NCI-H774 (cell line): Measurements from ENCODE around the gene TNXB.

ENCODE experiments used
- DNase-seq: peaks from one replicate; lab custom pipeline; 2025; lab: John Stamatoyannopoulos, UW

The TNXB gene, protein sequence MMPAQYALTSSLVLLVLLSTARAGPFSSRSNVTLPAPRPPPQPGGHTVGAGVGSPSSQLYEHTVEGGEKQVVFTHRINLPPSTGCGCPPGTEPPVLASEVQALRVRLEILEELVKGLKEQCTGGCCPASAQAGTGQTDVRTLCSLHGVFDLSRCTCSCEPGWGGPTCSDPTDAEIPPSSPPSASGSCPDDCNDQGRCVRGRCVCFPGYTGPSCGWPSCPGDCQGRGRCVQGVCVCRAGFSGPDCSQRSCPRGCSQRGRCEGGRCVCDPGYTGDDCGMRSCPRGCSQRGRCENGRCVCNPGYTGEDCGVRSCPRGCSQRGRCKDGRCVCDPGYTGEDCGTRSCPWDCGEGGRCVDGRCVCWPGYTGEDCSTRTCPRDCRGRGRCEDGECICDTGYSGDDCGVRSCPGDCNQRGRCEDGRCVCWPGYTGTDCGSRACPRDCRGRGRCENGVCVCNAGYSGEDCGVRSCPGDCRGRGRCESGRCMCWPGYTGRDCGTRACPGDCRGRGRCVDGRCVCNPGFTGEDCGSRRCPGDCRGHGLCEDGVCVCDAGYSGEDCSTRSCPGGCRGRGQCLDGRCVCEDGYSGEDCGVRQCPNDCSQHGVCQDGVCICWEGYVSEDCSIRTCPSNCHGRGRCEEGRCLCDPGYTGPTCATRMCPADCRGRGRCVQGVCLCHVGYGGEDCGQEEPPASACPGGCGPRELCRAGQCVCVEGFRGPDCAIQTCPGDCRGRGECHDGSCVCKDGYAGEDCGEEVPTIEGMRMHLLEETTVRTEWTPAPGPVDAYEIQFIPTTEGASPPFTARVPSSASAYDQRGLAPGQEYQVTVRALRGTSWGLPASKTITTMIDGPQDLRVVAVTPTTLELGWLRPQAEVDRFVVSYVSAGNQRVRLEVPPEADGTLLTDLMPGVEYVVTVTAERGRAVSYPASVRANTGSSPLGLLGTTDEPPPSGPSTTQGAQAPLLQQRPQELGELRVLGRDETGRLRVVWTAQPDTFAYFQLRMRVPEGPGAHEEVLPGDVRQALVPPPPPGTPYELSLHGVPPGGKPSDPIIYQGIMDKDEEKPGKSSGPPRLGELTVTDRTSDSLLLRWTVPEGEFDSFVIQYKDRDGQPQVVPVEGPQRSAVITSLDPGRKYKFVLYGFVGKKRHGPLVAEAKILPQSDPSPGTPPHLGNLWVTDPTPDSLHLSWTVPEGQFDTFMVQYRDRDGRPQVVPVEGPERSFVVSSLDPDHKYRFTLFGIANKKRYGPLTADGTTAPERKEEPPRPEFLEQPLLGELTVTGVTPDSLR (N-terminal part only)

DNA sequence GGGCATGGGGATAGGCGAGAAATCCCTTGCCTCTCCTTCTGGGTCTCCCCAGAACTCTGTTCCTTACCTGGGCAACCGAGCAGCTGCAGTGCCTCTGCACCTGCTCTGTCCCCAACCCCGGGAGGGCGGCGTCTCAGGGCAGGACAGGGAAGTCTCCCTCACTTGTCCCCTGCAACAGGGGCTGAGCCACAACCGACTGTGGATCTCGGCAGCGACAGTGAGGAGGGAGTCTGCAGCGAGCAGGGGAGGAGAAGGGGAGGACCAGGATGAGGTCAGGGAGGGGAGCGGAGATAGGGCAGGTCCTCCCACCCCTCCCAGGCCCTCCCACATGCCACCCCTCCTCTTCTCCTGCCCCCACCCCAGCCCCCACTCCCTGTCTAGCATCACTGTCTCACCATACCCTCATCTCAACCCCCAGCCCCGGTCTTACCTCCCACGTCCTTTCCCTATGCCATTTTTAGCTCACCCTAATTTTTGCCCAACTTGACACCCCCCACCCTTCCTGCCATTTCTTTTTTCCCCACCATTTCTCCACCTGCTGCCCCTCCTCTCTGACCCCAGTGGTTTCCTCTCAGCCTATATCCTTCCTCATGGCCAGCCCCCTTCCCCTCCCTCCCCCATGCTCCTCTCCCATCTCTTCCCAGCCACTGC, at the start of gene TNXB:
Gene TNXB (minus strand): TSS at position 225 of the 651 bp plus-strand sequence. CDS start 11,140 bp downstream, outside the sequence.
- no peak for DNase-seq

GRCh38 chr6:32158052-32158451, 48.9 kb upstream of the TNXB start:
- DNase-seq = no peak

- DNase-seq = no peak
Measured at GRCh38 chr6:32156891-32157290, 47.8 kb upstream of the TNXB start.

- peak; percentile 51 for DNase-seq
Measured at GRCh38 chr6:32154514-32155161, 45.5 kb upstream of the TNXB start.

DNA sequence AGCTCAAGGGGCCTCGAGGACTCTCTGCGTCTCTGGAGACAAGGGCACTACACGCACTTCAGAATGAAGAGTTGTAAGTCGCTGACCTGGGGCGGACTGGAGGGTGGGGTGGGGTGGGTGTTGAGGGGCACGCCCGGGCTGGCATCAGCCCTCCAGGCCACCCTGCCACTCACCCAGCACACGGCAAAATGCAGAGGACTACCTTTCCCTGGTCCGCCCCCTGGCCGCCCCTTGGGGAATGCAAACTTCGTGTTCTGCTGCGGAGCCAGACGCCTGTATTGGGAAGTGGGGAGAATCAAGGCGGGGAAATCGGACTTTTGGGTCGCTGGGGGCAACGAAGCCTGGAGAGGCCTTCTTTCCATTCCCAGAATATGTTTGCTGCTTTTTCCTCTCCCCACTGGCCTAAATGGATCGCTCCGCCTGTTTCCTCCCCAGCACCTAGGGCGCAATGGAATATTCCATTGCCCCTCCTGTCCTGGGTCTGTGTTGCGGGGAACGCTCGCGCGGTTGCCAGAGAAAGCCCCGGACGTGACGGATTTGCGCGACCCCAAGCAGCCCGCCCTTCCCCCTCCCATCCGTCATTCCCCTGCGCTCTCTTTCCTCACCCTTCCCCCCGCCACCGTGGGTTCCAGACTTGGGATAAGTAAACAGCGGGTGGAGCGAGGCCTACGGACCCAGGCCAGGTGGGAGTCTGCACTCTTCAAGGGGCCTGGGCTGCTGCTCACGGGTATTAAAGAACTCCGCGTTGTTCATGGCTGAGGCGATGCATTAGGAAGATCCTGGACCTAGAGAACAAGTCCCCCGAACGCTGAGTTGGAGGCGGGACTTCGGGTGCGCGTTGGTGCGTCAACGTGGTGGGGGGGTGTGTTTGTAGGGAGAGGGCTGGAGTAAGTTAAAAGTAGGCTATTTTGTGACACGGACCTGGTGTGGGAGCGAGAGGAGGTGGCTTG, 44.7 kb upstream of the TNXB start, which contains the start of gene PPT2:
Gene PPT2 (plus strand): TSS at position 578 of the 950 bp plus-strand sequence. CDS start 454 bp downstream, outside the sequence.
- DNase-seq = peak; percentile 84

- no peak for DNase-seq
Measured at GRCh38 chr6:32152769-32153563, 43.8 kb upstream of the TNXB start.

GRCh38 chr6:32151863-32152768, 43.0 kb upstream of the TNXB start, which contains the start of gene PRRT1:
PRRT1 (minus strand) TSS chr6:32151939; CDS start chr6:32151827, 112 bp downstream.
- no peak for DNase-seq

GRCh38 chr6:32151181-32151862, 42.2 kb upstream of the TNXB start:
- DNase-seq = no peak

- no peak for DNase-seq
Measured at GRCh38 chr6:32149932-32150870, 41.1 kb upstream of the TNXB start.

DNA sequence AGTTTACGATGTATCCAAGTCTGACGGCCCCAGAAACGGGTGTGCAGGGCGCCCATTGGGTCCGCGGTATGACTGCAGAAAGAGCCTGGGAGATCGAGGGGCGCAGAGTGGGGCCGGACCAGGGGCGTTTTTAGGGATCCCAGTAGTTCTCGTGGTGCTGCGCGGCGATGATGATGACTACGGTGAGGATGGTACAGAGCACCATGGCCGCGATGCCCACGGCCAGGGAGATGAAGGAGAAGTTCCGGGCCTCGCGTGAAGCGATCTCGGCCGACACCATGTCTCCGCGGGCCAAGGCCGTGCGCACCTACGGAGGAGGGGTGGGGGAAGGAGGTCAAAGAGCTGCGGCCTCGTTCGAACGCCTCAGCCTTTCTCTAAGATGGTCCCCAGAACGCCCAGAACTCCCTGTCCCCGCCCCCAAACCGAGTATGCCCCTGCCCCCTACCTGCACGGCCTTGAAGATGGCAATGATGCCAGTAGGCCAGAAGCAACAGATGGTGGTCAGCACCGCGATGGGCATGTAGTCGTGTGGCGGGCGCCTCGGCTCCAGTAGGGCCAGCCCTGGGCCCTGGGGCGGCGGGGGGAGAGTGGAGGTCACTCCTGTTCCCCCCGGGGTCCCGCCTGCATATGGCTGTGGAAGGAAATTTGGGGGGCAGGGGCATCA, 40.1 kb upstream of the TNXB start:
- no peak for DNase-seq

DNA sequence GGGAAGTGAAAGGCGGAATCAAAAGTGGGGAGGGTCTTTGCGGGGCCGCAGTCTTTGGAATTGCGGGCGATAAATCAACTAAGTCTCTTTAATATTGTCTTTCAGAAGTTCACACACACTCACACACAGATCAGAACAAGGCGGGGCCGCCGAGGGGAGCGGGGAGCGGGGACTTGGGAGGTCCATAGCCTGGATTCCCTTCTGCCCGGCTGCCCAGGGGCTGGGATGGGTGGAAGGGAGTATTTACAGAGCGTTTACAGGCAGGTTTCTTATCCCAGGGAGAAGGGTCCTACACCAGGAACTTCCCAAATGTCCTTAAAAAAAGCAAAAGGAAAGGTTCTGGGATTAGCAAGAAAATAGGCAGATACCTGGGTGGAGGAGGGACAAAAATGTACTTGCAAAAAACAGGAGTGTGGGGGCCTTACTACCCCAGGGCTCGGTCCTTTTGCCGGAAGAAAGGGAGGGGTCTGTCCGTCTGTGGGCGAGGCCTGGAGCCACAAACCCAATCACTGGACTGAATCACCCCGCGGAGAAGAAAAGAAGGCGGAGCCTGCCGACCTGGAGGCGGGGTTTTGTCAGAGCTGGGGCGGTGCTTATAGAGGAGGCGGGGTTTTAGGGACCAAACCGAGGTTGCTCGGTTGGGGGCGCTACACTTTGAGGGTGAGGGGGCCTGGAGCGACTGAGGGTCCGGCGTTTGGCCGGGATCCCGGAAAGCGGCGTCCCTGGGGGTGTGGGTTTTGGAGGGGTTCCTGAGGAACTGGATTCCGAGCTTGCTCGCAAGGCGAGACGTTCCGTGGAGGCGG, 39.4 kb upstream of the TNXB start:
- DNase-seq = no peak

DNA sequence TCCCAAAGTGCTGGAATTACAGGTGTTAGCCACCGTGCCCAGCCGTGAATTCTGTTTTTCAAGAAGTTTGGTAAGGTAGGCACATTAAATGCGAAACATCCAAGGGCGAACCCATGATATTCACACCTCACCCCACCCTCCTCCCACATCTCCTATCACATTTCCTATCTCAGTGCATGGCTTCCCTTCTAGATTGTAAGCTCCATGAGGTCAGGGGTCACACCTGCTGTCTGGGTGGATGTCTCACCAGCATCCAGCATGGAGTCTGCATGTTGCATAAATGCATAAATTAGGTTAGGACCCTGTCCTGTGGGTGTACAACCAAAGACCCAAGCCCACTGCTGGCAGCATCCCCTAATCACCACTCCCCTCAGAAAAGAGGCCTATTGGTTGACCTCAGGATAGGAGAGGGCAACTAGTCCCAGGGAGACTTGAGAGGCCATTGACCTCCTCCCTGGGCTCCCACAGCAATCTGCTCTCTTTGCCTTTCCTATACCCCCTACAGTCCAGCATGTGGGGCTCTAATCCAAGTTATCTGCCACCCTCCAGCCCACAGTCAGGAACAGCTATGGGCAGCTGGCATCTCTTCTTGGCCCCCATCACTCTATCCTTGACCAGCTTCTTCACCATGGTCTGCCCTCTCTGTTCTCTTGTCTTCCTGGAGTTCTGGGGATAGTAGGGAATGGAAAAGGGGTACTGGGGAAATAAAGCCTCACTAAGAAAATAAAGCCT, 38.4 kb upstream of the TNXB start:
- no peak for DNase-seq

- no peak for DNase-seq
Measured at GRCh38 chr6:32146687-32147086, 37.5 kb upstream of the TNXB start.

GRCh38 chr6:32146287-32146686, 37.1 kb upstream of the TNXB start:
- no peak for DNase-seq
